ENCODE results near the gene VSIG8. TPM values are rescaled to one million over a fixed set of nuclear protein-coding genes. Genes with fewer than 3 reads are reported as not detected.
A peak's percentile ranks its signal among the peaks of the same experiment; 100 is the strongest.

VSIG8 gene
- total and polyA plus RNA-seq, 8 donors: 0.30 to 2.5 TPM; not detected in 6

DNA sequence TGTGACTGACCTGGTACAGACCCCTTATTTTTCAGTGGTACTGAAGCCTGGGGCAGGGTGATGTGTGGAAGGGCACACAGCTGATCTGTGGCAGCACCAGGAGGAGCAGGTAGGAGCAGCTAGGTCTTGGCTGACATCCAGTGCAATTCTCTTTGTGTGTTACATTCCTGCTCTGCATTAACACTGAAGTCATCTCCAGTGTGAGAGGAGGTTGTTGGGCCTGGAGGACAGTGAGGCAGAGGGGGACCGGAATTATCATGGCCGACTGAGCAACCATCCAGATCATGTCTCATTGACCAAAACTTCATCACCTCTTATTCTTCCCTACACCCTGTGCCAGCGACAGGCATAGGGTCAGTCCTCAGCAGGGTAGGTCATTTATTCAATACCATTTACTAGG lies 34.3 kb downstream of the VSIG8 start:
- Histone ChIP-seq H3K4me1 (peaks cover 0 to 56% (median 9%) of the 10 kb centered on the region in 4 donors), H3K9me3 (no peaks in the 10 kb centered on the region), H3K27ac (no peak overlapping the region), H3K4me3 (peak overlapping the region in 1 of 4 donors; percentile 9), H3K27me3 (peaks cover 0 to 13% (median 2%) of the 10 kb centered on the region in 3 donors), H3K36me3 (no peaks in the 10 kb centered on the region)
- 64 to 95% (median 77%) methylated on average over 3 of the region's 3 CpGs for WGBS, 5 donors
- no peak for DNase-seq
- no peak for TF ChIP-seq POLR2A (IDR thresholded peaks at IDR 0.05)
- TF ChIP-seq, protein P1, sequence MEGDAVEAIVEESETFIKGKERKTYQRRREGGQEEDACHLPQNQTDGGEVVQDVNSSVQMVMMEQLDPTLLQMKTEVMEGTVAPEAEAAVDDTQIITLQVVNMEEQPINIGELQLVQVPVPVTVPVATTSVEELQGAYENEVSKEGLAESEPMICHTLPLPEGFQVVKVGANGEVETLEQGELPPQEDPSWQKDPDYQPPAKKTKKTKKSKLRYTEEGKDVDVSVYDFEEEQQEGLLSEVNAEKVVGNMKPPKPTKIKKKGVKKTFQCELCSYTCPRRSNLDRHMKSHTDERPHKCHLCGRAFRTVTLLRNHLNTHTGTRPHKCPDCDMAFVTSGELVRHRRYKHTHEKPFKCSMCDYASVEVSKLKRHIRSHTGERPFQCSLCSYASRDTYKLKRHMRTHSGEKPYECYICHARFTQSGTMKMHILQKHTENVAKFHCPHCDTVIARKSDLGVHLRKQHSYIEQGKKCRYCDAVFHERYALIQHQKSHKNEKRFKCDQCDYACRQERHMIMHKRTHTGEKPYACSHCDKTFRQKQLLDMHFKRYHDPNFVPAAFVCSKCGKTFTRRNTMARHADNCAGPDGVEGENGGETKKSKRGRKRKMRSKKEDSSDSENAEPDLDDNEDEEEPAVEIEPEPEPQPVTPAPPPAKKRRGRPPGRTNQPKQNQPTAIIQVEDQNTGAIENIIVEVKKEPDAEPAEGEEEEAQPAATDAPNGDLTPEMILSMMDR (IDR thresholded peaks at IDR 0.05): no peak
- no peak for TF ChIP-seq POLR2AphosphoS5 (IDR thresholded peaks at IDR 0.05)
- TF ChIP-seq EP300 (IDR thresholded peaks at IDR 0.05): no peak
- intact Hi-C loops (cut with DNase I; ENCODE audit: low total_unique reads): no loop called here

DNA sequence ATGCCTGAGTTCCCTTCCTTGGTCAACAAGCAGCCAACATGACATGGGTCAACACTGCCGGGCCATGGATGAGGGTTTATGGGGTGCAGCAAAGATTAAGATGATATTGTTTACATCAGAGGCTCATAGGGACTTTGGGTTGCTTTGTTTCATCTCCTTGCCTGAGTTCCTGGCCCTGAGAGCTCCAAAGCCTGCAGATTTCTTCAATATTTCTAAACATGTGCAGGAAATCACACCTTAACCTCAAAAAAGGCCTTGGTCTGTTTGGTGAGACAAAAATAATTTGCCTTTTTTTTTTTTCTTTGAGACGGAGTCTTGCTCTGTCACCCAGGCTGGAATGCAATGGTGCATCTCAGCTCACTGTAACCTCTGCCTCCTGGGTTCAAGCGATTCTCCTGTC lies 34.9 kb downstream of the VSIG8 start:
- peaks cover 0 to 19% (median 2%) of the 10 kb centered on the region in 3 donors for H3K27me3 ChIP-seq
- H3K27ac ChIP-seq: peak overlapping the region in 1 of 5 donors; percentile 44
- intact Hi-C loops (cut with DNase I; ENCODE audit: low total_unique reads): no loop called here
- whole genome bisulfite sequencing, 5 donors: 83 to 94% (median 85%) methylated on average over 3 of the region's 3 CpGs
- H3K4me3 ChIP-seq: peak overlapping the region in 2 of 4 donors; percentile 20 to 31
- H3K4me1 ChIP-seq: peaks cover 0 to 56% (median 9%) of the 10 kb centered on the region in 4 donors
- no peaks in the 10 kb centered on the region for H3K36me3 ChIP-seq
- no peaks in the 10 kb centered on the region for H3K9me3 ChIP-seq
- TF ChIP-seq EP300 (IDR thresholded peaks at IDR 0.05) (no peak), POLR2A (IDR thresholded peaks at IDR 0.05) (no peak), POLR2AphosphoS5 (IDR thresholded peaks at IDR 0.05) (no peak)
- TF ChIP-seq, protein P1 (IDR thresholded peaks at IDR 0.05): no peak
- no peak for DNase-seq

DNA sequence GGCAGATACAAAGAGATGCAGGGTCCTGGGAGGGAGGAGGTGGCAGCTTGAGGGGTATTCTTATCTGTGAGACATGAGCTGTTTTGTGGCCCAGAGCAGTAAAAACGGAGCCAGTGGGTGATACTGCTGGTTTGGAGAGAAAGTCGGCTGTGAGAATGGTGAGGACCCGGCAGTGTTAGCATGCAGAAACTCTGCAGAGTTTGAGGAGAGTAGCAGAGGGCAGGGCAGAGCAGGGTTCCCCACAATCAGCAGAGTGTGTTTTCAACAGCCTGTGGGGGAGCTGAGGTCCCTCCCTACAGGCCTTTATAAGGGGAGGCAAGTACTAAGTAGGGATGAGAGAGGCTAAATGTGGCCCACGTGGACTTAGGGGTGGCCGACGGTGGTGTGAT lies 35.4 kb downstream of the VSIG8 start:
- H3K27ac ChIP-seq: peak overlapping the region in 2 of 5 donors; percentile 38 to 44
- peaks cover 0 to 23% (median 2%) of the 10 kb centered on the region in 3 donors for H3K27me3 ChIP-seq
- TF ChIP-seq POLR2AphosphoS5 (IDR thresholded peaks at IDR 0.05) (no peak), EP300 (IDR thresholded peaks at IDR 0.05) (no peak), POLR2A (IDR thresholded peaks at IDR 0.05) (no peak)
- TF ChIP-seq, protein P1 (IDR thresholded peaks at IDR 0.05): no peak
- no peak for DNase-seq
- 80 to 92% (median 88%) methylated on average over 6 of the region's 6 CpGs for WGBS, 5 donors
- intact Hi-C loops (cut with DNase I; ENCODE audit: low total_unique reads): no loop called here
- no peaks in the 10 kb centered on the region for H3K36me3 ChIP-seq
- peaks cover 0 to 56% (median 9%) of the 10 kb centered on the region in 4 donors for H3K4me1 ChIP-seq
- H3K9me3 ChIP-seq: no peaks in the 10 kb centered on the region
- H3K4me3 ChIP-seq: peak overlapping the region in 2 of 4 donors; percentile 20 to 31

DNA sequence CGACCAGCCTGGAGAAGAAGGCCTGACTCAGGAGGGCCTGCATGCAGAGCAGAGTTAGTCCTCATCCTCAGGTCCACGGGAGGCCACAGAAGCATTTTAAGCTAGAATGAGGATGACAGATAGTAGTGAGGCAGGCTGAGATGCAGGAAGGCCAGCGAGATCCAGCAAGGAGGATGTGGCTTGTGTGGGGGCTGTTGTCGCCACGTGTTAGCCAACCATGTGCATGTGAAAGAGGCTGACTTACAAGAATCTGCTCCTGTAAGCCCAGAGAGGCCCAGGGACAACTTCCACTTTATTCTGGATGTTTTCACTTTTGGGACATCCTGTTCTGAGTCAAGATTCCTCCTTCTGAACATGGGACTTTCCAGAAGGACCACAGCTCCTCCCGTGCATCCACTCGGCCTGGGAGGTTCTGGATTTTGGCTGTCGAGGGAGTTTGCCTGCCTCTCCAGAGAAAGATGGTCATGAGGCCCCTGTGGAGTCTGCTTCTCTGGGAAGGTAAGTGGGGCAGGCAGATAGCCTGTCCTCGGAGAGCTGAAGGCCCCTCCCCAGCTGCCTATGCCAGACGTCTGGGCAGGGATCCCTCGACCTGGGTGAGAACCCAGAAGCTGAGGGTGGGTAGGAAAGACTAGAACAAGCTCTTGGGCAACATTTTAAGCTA lies 35.9 kb downstream of the VSIG8 start, which contains the start of gene SLAMF8:
Gene SLAMF8 (plus strand): TSS at position 433 of the 661 bp plus-strand sequence. CDS start 26 bp downstream, at position 459.
- no peaks in the 10 kb centered on the region for H3K9me3 ChIP-seq

More for the DNA sequence above, 35.9 kb downstream of the VSIG8 start, which contains the start of gene SLAMF8:
- Histone ChIP-seq H3K4me1 (peaks cover 0 to 51% (median 9%) of the 10 kb centered on the region in 4 donors), H3K27me3 (peaks cover 0 to 27% (median 2%) of the 10 kb centered on the region in 3 donors), H3K27ac (peak within 1 kb of the TSS in 2 of 5 donors; percentile 38 to 44), H3K36me3 (no peaks in the 10 kb centered on the region), H3K4me3 (peak within 1 kb of the TSS in 2 of 4 donors; percentile 20 to 31)
- WGBS, 5 donors: 66 to 74% (median 72%) methylated on average over 11 of the region's 11 CpGs
- intact Hi-C loops (cut with DNase I; ENCODE audit: low total_unique reads): no loop called here
- DNase-seq: peak; percentile 46 to 48
- no peak for TF ChIP-seq POLR2AphosphoS5 (IDR thresholded peaks at IDR 0.05)
- TF ChIP-seq, protein P1 (IDR thresholded peaks at IDR 0.05): no peak
- no peak for TF ChIP-seq POLR2A (IDR thresholded peaks at IDR 0.05)
- TF ChIP-seq EP300 (IDR thresholded peaks at IDR 0.05): no peak
